GM12878 (cell line): ENCODE data around the gene ZC3H6. TPM values are rescaled to one million over a fixed set of nuclear protein-coding genes. Genes with fewer than 3 reads are reported as not detected.

Source experiments
- EGR1 ChIP-seq, 2 experiments: IDR thresholded peaks; 1 replicate in 1 of 2; 2 replicates in 1 of 2; pipeline ENCODE4 v1.6.1; 2011 to 2012; ENCODE audit warnings: low read depth in 2 of 2, low read length in 2 of 2, borderline replicate concordance in 1 of 2, mild to moderate bottlenecking in 1 of 2, moderate library complexity in 1 of 2
- ESRRA ChIP-seq: IDR thresholded peaks from 2 replicates; pipeline ENCODE4 v1.6.1; 2012; ENCODE audit warnings: mild to moderate bottlenecking, low read length, improper control_type of control experiment
- IKZF1 ChIP-seq: fragments of 450-650 bp; conservative IDR thresholded peaks from 2 replicates; pipeline ENCODE4 v1.6.1; 2017; ENCODE audit warnings: antibody characterized with exemption, mild to moderate bottlenecking
- KAT2A ChIP-seq: conservative IDR thresholded peaks from 2 replicates; pipeline ENCODE4 v1.6.1; 2011; ENCODE audit warnings: low read depth, low read length; ENCODE audit not compliant: control insufficient read depth
- NFIC ChIP-seq: IDR thresholded peaks from 2 replicates; pipeline ENCODE4 v1.6.1; 2012; ENCODE audit warnings: low read depth, mild to moderate bottlenecking, inconsistent platforms, low read length, moderate library complexity
- PAX5 ChIP-seq: IDR thresholded peaks from 2 replicates; pipeline ENCODE4 v1.6.1; 2011; ENCODE audit warnings: low read depth, low read length, borderline replicate concordance
- POLR2AphosphoS5 ChIP-seq: IDR thresholded peaks from 2 replicates; pipeline ENCODE4 v1.6.1; 2011; ENCODE audit warnings: mild to moderate bottlenecking, low read length, inconsistent platforms
- SMAD1 ChIP-seq: fragments of 450-650 bp; IDR thresholded peaks from 2 replicates; pipeline ENCODE4 v1.6.1; 2018; ENCODE audit warnings: mild to moderate bottlenecking, low read depth; ENCODE audit not compliant: partially characterized antibody
- SP1 ChIP-seq: IDR thresholded peaks from one replicate; pipeline ENCODE4 v1.6.1; 2011; ENCODE audit warnings: low read depth, low read length
- STAT3 ChIP-seq: IDR thresholded peaks from 2 replicates; pipeline ENCODE4 v1.6.1; 2011; ENCODE audit warnings: low read depth, low read length, improper control_type of control experiment
- ZNF622 ChIP-seq: fragments of 450-650 bp; IDR thresholded peaks from 2 replicates; pipeline ENCODE4 v1.6.1; 2017; ENCODE audit warnings: mild to moderate bottlenecking, inconsistent platforms
- polyA plus RNA-seq, 11 experiments: library from polyadenylated mRNA; depleted of rRNA in 4 of 11; unstranded in 6 of 11; stranded (reverse) in 5 of 11; fragments of >200 nt; fragmentation: Nextera tagmentation in 4 of 11; fragmentation: Illumina TruSeq in 1 of 11; extraction: Ambion mirVana in 4 of 11; extraction: Trizol in 1 of 11; gene quantifications; 1 replicate in 1 of 11; 2 replicates in 10 of 11; pipeline versions ENCODE4 v1.2.1 to v1.2.3, GENCODE V29; 2011 to 2016; ENCODE audit warnings: inconsistent platforms in 2 of 11, missing spikeins in 2 of 11, low read depth in 1 of 11
- total RNA-seq, 4 experiments: library from RNA; depleted of rRNA in 3 of 4; stranded (reverse); fragments of >200 nt in 3 of 4; fragmentation: Illumina TruSeq in 1 of 4; extraction: Trizol in 1 of 4; gene quantifications; 2 replicates each; pipeline versions ENCODE4 v1.2.1 to v1.2.3, GENCODE V29; 2013 to 2021
- TF ChIP-seq, protein P1 (sequence below): IDR thresholded peaks from 2 replicates; pipeline ENCODE4 v1.6.1; 2012; ENCODE audit warnings: improper control_type of control experiment, low read depth, low read length; ENCODE audit not compliant: insufficient replicate concordance
- TF ChIP-seq, protein P2 (sequence below): IDR thresholded peaks from 2 replicates; pipeline ENCODE4 v1.6.1; 2012; ENCODE audit warnings: low read depth, low read length, improper control_type of control experiment
- TF ChIP-seq, protein P3 (sequence below): fragments of 450-650 bp; IDR thresholded peaks from 2 replicates; pipeline ENCODE4 v1.6.1; 2014; ENCODE audit warnings: mild to moderate bottlenecking
- TF ChIP-seq, protein P4 (sequence below): fragments of 450-650 bp; IDR thresholded peaks from 2 replicates; pipeline ENCODE4 v1.6.1; 2016; ENCODE audit warnings: mild to moderate bottlenecking
- TF ChIP-seq, protein P5 (sequence below): fragments of 450-650 bp; IDR thresholded peaks from 2 replicates; pipeline ENCODE4 v1.6.1; 2017; ENCODE audit warnings: mild to moderate bottlenecking, moderate library complexity

ZC3H6 gene
- total and polyA plus RNA-seq, 10 of the 15 experiments (the other 5 are each of a cell fraction or from before 2014, with no cell fraction given) = 0.53 to 4.7 (median 1.9) TPM

DNA sequence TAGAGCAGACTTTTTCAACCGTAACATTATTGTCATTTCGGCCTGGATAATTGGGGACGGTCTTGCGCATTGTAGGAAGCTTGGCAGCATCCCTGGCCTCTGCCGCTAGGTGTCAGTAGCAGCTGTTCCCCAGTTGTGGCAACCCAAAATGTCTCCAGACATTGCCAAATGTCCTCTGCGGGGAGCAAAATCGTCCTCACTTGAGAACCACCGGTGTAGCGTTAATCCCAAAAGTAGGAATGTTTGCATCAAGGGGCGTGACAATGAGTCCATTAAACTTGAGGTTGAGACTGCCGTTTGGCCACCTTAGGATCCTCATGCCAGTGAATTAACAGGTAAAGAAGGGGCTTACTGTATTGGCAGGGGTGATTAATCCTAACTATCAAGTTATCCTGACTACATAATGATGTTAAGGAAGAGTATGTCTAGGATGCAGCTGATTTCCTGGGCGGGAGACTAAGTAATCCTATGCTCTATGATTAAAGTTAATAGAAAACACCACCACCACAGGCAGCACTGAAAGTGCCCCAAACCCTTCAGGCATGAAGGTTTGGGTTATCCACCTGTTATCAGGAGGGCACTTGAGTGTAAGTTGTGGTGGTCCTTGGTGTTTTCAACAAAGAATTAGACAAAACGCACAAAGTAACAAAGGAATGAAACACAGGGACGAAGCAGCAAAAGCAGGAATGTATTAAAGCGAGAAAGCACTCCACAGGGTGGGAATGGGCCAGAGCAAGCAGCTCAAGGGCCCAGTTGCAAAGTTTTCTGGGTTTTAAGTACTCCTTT, 15.7 kb upstream of the ZC3H6 start (continued):
- TF ChIP-seq, protein P1, sequence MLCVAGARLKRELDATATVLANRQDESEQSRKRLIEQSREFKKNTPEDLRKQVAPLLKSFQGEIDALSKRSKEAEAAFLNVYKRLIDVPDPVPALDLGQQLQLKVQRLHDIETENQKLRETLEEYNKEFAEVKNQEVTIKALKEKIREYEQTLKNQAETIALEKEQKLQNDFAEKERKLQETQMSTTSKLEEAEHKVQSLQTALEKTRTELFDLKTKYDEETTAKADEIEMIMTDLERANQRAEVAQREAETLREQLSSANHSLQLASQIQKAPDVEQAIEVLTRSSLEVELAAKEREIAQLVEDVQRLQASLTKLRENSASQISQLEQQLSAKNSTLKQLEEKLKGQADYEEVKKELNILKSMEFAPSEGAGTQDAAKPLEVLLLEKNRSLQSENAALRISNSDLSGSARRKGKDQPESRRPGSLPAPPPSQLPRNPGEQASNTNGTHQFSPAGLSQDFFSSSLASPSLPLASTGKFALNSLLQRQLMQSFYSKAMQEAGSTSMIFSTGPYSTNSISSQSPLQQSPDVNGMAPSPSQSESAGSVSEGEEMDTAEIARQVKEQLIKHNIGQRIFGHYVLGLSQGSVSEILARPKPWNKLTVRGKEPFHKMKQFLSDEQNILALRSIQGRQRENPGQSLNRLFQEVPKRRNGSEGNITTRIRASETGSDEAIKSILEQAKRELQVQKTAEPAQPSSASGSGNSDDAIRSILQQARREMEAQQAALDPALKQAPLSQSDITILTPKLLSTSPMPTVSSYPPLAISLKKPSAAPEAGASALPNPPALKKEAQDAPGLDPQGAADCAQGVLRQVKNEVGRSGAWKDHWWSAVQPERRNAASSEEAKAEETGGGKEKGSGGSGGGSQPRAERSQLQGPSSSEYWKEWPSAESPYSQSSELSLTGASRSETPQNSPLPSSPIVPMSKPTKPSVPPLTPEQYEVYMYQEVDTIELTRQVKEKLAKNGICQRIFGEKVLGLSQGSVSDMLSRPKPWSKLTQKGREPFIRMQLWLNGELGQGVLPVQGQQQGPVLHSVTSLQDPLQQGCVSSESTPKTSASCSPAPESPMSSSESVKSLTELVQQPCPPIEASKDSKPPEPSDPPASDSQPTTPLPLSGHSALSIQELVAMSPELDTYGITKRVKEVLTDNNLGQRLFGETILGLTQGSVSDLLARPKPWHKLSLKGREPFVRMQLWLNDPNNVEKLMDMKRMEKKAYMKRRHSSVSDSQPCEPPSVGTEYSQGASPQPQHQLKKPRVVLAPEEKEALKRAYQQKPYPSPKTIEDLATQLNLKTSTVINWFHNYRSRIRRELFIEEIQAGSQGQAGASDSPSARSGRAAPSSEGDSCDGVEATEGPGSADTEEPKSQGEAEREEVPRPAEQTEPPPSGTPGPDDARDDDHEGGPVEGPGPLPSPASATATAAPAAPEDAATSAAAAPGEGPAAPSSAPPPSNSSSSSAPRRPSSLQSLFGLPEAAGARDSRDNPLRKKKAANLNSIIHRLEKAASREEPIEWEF = no peak
- TF ChIP-seq SP1 (no peak), STAT3 (no peak), ZNF622 (no peak), IKZF1 (peak; percentile 34; the same call in 1 of the 2 replicates), POLR2AphosphoS5 (no peak), PAX5 (no peak), KAT2A (no peak), SMAD1 (no peak), NFIC (no peak), ESRRA (0 out of 2 replicates have a peak, but pooled peaks have one; percentile 31), EGR1 (IDR thresholded peaks at IDR 0.05; ENCODE audit: borderline replicate concordance in 1 of 2, low read depth in 2 of 2, low read length in 2 of 2) (no peak)
- TF ChIP-seq, protein P2, sequence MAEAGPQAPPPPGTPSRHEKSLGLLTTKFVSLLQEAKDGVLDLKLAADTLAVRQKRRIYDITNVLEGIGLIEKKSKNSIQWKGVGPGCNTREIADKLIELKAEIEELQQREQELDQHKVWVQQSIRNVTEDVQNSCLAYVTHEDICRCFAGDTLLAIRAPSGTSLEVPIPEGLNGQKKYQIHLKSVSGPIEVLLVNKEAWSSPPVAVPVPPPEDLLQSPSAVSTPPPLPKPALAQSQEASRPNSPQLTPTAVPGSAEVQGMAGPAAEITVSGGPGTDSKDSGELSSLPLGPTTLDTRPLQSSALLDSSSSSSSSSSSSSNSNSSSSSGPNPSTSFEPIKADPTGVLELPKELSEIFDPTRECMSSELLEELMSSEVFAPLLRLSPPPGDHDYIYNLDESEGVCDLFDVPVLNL = no peak
- TF ChIP-seq, protein P3, sequence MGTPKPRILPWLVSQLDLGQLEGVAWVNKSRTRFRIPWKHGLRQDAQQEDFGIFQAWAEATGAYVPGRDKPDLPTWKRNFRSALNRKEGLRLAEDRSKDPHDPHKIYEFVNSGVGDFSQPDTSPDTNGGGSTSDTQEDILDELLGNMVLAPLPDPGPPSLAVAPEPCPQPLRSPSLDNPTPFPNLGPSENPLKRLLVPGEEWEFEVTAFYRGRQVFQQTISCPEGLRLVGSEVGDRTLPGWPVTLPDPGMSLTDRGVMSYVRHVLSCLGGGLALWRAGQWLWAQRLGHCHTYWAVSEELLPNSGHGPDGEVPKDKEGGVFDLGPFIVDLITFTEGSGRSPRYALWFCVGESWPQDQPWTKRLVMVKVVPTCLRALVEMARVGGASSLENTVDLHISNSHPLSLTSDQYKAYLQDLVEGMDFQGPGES = no peak
- TF ChIP-seq, protein P4, sequence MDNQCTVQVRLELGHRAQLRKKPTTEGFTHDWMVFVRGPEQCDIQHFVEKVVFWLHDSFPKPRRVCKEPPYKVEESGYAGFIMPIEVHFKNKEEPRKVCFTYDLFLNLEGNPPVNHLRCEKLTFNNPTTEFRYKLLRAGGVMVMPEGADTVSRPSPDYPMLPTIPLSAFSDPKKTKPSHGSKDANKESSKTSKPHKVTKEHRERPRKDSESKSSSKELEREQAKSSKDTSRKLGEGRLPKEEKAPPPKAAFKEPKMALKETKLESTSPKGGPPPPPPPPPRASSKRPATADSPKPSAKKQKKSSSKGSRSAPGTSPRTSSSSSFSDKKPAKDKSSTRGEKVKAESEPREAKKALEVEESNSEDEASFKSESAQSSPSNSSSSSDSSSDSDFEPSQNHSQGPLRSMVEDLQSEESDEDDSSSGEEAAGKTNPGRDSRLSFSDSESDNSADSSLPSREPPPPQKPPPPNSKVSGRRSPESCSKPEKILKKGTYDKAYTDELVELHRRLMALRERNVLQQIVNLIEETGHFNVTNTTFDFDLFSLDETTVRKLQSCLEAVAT = 0 out of 2 replicates have a peak, but pooled peaks have one; percentile 18
- TF ChIP-seq, protein P5, sequence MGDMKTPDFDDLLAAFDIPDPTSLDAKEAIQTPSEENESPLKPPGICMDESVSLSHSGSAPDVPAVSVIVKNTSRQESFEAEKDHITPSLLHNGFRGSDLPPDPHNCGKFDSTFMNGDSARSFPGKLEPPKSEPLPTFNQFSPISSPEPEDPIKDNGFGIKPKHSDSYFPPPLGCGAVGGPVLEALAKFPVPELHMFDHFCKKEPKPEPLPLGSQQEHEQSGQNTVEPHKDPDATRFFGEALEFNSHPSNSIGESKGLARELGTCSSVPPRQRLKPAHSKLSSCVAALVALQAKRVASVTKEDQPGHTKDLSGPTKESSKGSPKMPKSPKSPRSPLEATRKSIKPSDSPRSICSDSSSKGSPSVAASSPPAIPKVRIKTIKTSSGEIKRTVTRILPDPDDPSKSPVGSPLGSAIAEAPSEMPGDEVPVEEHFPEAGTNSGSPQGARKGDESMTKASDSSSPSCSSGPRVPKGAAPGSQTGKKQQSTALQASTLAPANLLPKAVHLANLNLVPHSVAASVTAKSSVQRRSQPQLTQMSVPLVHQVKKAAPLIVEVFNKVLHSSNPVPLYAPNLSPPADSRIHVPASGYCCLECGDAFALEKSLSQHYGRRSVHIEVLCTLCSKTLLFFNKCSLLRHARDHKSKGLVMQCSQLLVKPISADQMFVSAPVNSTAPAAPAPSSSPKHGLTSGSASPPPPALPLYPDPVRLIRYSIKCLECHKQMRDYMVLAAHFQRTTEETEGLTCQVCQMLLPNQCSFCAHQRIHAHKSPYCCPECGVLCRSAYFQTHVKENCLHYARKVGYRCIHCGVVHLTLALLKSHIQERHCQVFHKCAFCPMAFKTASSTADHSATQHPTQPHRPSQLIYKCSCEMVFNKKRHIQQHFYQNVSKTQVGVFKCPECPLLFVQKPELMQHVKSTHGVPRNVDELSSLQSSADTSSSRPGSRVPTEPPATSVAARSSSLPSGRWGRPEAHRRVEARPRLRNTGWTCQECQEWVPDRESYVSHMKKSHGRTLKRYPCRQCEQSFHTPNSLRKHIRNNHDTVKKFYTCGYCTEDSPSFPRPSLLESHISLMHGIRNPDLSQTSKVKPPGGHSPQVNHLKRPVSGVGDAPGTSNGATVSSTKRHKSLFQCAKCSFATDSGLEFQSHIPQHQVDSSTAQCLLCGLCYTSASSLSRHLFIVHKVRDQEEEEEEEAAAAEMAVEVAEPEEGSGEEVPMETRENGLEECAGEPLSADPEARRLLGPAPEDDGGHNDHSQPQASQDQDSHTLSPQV = no peak
